ENCODE results near the gene ELAVL1. TPM values are rescaled to one million over a fixed set of nuclear protein-coding genes. Genes with fewer than 3 reads are reported as not detected.

The ELAVL1 gene
- polyA plus RNA-seq, 1 of the 3 experiments (the other 2 are of a cell fraction) = 49.6 TPM

DNA sequence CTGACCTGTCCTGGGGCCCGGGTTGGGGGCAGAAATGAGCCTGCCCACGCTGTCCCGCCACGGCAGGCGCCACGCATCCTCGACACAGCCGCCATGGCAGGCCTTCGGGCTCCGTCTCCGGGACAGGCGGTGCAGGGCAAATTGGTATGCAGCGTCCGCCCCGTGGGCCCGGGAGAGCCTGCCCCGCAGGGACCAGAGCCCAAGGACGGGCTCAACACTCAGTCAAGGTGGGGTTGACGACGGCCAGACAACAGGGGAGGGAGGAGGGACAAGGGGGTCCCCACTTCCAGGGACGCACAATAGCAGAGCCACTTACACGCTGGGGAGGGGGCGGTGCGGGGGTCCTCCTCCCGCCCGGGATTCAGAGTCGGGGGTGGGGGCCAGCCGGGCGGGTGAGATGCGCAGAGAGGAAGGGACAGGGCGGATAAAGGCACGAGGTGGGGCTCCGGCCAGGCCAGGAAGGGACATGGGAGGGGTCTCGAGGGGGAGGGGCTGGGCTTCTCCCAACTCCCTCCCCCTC, 80.7 kb downstream of the ELAVL1 start (continued):
- TF ChIP-seq, protein P1, sequence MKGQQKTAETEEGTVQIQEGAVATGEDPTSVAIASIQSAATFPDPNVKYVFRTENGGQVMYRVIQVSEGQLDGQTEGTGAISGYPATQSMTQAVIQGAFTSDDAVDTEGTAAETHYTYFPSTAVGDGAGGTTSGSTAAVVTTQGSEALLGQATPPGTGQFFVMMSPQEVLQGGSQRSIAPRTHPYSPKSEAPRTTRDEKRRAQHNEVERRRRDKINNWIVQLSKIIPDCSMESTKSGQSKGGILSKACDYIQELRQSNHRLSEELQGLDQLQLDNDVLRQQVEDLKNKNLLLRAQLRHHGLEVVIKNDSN (IDR thresholded peaks at IDR 0.05; ENCODE audit: borderline replicate concordance, low read depth) = no peak
- TF ChIP-seq RFX5 (IDR thresholded peaks at IDR 0.05; ENCODE audit: low read length) (no peak), NFIC (IDR thresholded peaks at IDR 0.05; ENCODE audit: borderline replicate concordance) (no peak), NRF1 (IDR thresholded peaks at IDR 0.05; ENCODE audit: low read depth, low read length) (no peak), MXI1 (IDR thresholded peaks at IDR 0.05; ENCODE audit: low read depth, low read length) (no peak; the same call in 1 of the 2 replicates), RXRA (IDR thresholded peaks at IDR 0.05; ENCODE audit: borderline replicate concordance, low read depth) (no peak)
- TF ChIP-seq, protein P2, sequence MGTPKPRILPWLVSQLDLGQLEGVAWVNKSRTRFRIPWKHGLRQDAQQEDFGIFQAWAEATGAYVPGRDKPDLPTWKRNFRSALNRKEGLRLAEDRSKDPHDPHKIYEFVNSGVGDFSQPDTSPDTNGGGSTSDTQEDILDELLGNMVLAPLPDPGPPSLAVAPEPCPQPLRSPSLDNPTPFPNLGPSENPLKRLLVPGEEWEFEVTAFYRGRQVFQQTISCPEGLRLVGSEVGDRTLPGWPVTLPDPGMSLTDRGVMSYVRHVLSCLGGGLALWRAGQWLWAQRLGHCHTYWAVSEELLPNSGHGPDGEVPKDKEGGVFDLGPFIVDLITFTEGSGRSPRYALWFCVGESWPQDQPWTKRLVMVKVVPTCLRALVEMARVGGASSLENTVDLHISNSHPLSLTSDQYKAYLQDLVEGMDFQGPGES (IDR thresholded peaks at IDR 0.05; ENCODE audit: low read depth, low read length) = no peak
- TF ChIP-seq, protein P3, sequence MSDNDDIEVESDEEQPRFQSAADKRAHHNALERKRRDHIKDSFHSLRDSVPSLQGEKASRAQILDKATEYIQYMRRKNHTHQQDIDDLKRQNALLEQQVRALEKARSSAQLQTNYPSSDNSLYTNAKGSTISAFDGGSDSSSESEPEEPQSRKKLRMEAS (IDR thresholded peaks at IDR 0.05; ENCODE audit: low read depth) = no peak

DNA sequence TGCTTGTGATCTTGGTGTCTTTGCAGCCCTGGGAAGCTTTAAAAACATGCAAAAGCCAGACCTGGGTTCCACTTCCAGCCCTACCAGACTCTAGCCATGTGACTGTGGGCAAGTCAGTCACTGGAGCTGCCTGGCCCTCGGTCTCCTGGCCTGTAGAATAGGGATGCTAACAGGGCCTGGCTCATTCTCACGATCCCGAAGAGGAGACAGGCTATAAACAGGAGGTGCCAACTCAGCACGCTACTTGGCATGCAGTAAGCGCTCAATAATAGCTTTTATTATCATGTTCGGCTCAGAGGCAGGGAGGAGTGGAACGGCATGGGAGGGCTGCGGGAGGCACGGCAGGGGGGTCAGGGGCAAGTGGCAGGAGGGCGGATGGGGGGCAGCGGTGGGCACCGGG, 81.2 kb downstream of the ELAVL1 start:
- POLR2A ChIA-PET = no interaction called here
- Histone ChIP-seq H2AFZ (ENCODE audit: low read depth) (no peak overlapping the region), H3K9ac (no peak overlapping the region), H3K9me3 (no peaks in the 10 kb centered on the region), H3K27me3 (ENCODE audit: insufficient read depth) (no peaks in the 10 kb centered on the region), H3K4me3 (ENCODE audit: low read depth in 2 of 2, low read length in 1 of 2) (peak overlapping the region in 1 of 2 experiments; percentile 72; a peak in 1 of 4 replicates), H3K36me3 (replicated peaks in 1 of 2; ENCODE audit: control insufficient read depth in 1 of 2, insufficient read depth in 2 of 2, low read length in 1 of 2) (peaks cover 0 to 23% of the 10 kb centered on the region in 2 experiments), H3K27ac (ENCODE audit: low read depth in 2 of 2, low read length in 1 of 2) (no peak overlapping the region; a peak in 1 of 4 replicates), H3K4me2 (peak overlapping the region; percentile 74; the same call in 1 of the 2 replicates), H3F3A (replicated peaks; ENCODE audit: insufficient read depth) (peaks cover 22% of the 10 kb centered on the region), H3K9me2 (no peaks in the 10 kb centered on the region), H3K4me1 (ENCODE audit: control insufficient read depth in 1 of 2, insufficient read depth in 2 of 2, low read depth in 1 of 2, low read length in 1 of 2) (peaks cover 33 to 64% of the 10 kb centered on the region in 2 experiments), H4K20me1 (ENCODE audit: insufficient read depth) (peaks cover 36% of the 10 kb centered on the region), H3K79me2 (ENCODE audit: insufficient read depth) (peaks cover 24% of the 10 kb centered on the region; the same call in 1 of the 2 replicates)
- CTCF ChIA-PET = interaction anchor here (0.9 to 1.9 kb wide), 7 partner anchors 16 to 235 kb away, joined by 3 to 5 read pairs (median 4); partner anchors contain the start of gene TIMM44
- no peak for DNase-seq
- no peak for TF ChIP-seq EZH2phosphoT487 (IDR thresholded peaks at IDR 0.05; ENCODE audit: borderline replicate concordance, low read depth)
- WGBS (ENCODE audit: low lambda C conversion rate) = 84% methylated on average over 9 of the region's 12 CpGs

DNA sequence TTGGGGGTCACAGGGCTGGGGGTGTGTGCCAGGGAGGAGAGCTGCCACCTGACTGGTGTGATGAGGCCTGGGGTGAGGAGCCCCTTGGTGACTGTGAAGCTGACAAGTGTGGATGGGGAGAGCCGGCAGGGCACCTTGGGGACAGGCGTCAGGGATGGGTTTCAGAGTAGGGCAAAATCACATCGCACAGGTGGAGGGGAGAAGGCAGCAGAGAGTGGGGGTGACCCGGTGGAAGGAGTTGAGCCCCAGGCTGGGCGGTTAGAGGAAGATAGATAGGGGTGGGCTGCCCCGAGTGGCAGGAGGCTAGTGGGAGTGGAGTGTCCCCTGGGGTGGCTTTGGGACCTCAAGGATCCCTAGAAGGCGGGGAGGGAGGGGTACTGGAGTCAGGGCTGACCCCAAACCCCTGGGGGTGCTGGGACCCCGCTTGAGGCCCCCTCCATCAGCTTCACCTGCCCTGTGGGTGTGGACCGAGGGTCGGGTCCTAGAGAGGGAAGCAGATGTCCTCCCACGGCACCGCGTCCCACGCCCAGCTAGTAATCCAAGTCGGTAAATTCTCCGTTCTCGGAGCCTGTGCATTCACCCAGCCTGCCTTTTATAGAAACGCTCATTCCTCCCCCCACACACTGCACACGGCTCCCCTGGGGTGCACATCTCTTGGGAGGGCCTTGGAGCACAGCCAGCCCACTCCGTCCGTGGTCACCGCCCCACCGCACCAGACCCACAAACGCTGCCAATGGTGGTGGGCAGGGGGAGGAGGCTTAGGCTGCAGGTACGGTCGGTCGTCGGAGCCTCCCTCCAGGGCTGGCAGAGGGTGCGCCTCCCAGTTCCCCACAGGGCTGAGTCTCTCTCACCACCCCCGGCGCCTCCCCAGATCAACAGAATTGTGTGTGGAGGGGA, 81.9 kb downstream of the ELAVL1 start:
- H3K9ac ChIP-seq = no peak overlapping the region
- H2AFZ ChIP-seq (ENCODE audit: low read depth) = no peak overlapping the region
- H3K9me3 ChIP-seq = no peaks in the 10 kb centered on the region
- H3K27me3 ChIP-seq (ENCODE audit: insufficient read depth) = no peaks in the 10 kb centered on the region
- no peak overlapping the region for H3K27ac ChIP-seq (ENCODE audit: low read depth in 2 of 2, low read length in 1 of 2)
- CTCF ChIA-PET = interaction anchor here (0.7 to 1.9 kb wide), 11 partner anchors 16 to 235 kb away, joined by 3 to 5 read pairs (median 3); partner anchors contain the start of gene TIMM44
- no peak for DNase-seq
- peaks cover 29 to 57% of the 10 kb centered on the region in 2 experiments for H3K4me1 ChIP-seq (ENCODE audit: control insufficient read depth in 1 of 2, insufficient read depth in 2 of 2, low read depth in 1 of 2, low read length in 1 of 2)
- no peaks in the 10 kb centered on the region for H3K9me2 ChIP-seq
- POLR2A ChIA-PET = no interaction called here
- peaks cover 24% of the 10 kb centered on the region; the same call in 1 of the 2 replicates for H3K79me2 ChIP-seq (ENCODE audit: insufficient read depth)
- peaks cover 15% of the 10 kb centered on the region for H3F3A ChIP-seq (replicated peaks; ENCODE audit: insufficient read depth)
- TF ChIP-seq YY1 (IDR thresholded peaks at IDR 0.05; ENCODE audit: low read depth) (no peak), RAD21 (IDR thresholded peaks at IDR 0.05; ENCODE audit: low read length) (no peak), NFIC (IDR thresholded peaks at IDR 0.05; ENCODE audit: borderline replicate concordance) (no peak), RFX5 (IDR thresholded peaks at IDR 0.05; ENCODE audit: low read length) (no peak), MEF2A (IDR thresholded peaks at IDR 0.05; ENCODE audit: borderline replicate concordance, low read depth) (no peak), CHD2 (IDR thresholded peaks at IDR 0.05; ENCODE audit: low read length, partially characterized antibody) (no peak)
- TF ChIP-seq, protein P2 (IDR thresholded peaks at IDR 0.05; ENCODE audit: low read depth, low read length) = no peak
- no peak overlapping the region for H3K4me3 ChIP-seq (ENCODE audit: low read depth in 2 of 2, low read length in 1 of 2)
- peaks cover 33% of the 10 kb centered on the region for H4K20me1 ChIP-seq (ENCODE audit: insufficient read depth)
- 93% methylated on average over 13 of the region's 31 CpGs for WGBS (ENCODE audit: low lambda C conversion rate)
- peak overlapping the region; percentile 74; the same call in 1 of the 2 replicates for H3K4me2 ChIP-seq
- H3K36me3 ChIP-seq (replicated peaks in 1 of 2; ENCODE audit: control insufficient read depth in 1 of 2, insufficient read depth in 2 of 2, low read length in 1 of 2) = peaks cover 0 to 23% of the 10 kb centered on the region in 2 experiments

Measured in SK-N-SH (cell line).